ENCODE results near the gene MTUS2. TPM values are rescaled to one million over a fixed set of nuclear protein-coding genes. Genes with fewer than 3 reads are reported as not detected.

Gene MTUS2
- total and polyA plus RNA-seq, 2 of the 8 experiments (the other 6 are each of a cell fraction or from before 2014, with no cell fraction given): 0.18 to 0.80 TPM

- no peaks in the 10 kb centered on the region for H3K23me2 ChIP-seq (ENCODE audit: low read depth, low read length)
- H3K4me2 ChIP-seq (ENCODE audit: insufficient read depth in 1 of 2, low read depth in 2 of 2, low read length in 2 of 2): no peak overlapping the region
- H3K9me3 ChIP-seq (ENCODE audit: insufficient read depth in 2 of 2, low read depth in 1 of 2, low read length in 1 of 2): no peaks in the 10 kb centered on the region
- H3K56ac ChIP-seq (replicated peaks; ENCODE audit: insufficient read length, low read depth, low read length): no peak overlapping the region
- H4K8ac ChIP-seq (ENCODE audit: extremely low read depth, insufficient read depth, low read length): no peak overlapping the region
- no peak overlapping the region for H2BK15ac ChIP-seq (ENCODE audit: low read length)
- H2AFZ ChIP-seq (ENCODE audit: low read length): no peak overlapping the region
- H3K4me1 ChIP-seq (replicated peaks in 1 of 4; ENCODE audit: control insufficient read depth in 3 of 4, insufficient read depth in 4 of 4, low read length in 3 of 4): peaks cover 2 to 8% (median 4%) of the 10 kb centered on the region in 4 experiments; a peak in 6 of 7 replicates
- ChIA-PET POLR2A (ENCODE audit: partially characterized antibody) (interaction anchor here (0.6 kb wide), 1 partner anchor 1041 kb away, joined by 3 read pairs; the partner anchor contains the start of gene FLT1), CTCF (ENCODE audit: partially characterized antibody) (interaction anchor here (0.6 kb wide), 1 partner anchor 1409 kb away, joined by 3 read pairs; no protein-coding TSS in a partner anchor)
- FAIRE-seq (no peak), DNase-seq (ENCODE audit: low read depth in 1 of 2, low spot score in 2 of 2) (no peak)
- no peak overlapping the region for H2BK120ac ChIP-seq (replicated peaks; ENCODE audit: low read depth, low read length)
- peaks cover 9 to 52% (median 18%) of the 10 kb centered on the region in 4 experiments for H3K36me3 ChIP-seq (ENCODE audit: control insufficient read depth in 2 of 4, insufficient read depth in 4 of 4, low read length in 3 of 4)
- no peak overlapping the region for H2BK20ac ChIP-seq (ENCODE audit: low read length)
- peaks cover 16% of the 10 kb centered on the region for H3K79me1 ChIP-seq (ENCODE audit: low read depth, low read length)
- 89% methylated on average over 24 of the region's 24 CpGs; no CpG with 5 or more reads in 1 of the 2 experiments for WGBS, 2 experiments (ENCODE audit: extremely low coverage in 1 of 2, insufficient coverage in 1 of 2, insufficient read length in 1 of 2, insufficient replicate concordance in 2 of 2, low coverage in 1 of 2, low lambda C conversion rate in 2 of 2, missing lambda C conversion rate in 1 of 2)
- H3K9ac ChIP-seq (replicated peaks in 1 of 4; ENCODE audit: extremely low read depth in 1 of 4, low read depth in 3 of 4, low read length in 3 of 4): no peak overlapping the region
- H3K27me3 ChIP-seq (replicated peaks in 1 of 4; ENCODE audit: control insufficient read depth in 3 of 4, extremely low read depth in 1 of 4, insufficient read depth in 3 of 4, low read length in 3 of 4): no peaks in the 10 kb centered on the region
- H2BK12ac ChIP-seq (ENCODE audit: low read depth, low read length): no peak overlapping the region
- H3K23ac ChIP-seq (ENCODE audit: insufficient read length): no peak overlapping the region
- no peak overlapping the region for H3K4me3 ChIP-seq (ENCODE audit: extremely low read depth in 1 of 4, insufficient read depth in 2 of 4, low read depth in 3 of 4, low read length in 4 of 4)
- no peak overlapping the region for H4K5ac ChIP-seq (ENCODE audit: insufficient read length, low read depth, low read length)
- no peak overlapping the region for H4K91ac ChIP-seq (replicated peaks; ENCODE audit: insufficient read length, low read length)
- H3K14ac ChIP-seq (ENCODE audit: insufficient read length): no peak overlapping the region
- no peak overlapping the region for H3K27ac ChIP-seq (ENCODE audit: low read depth, low read length)
- H3K79me2 ChIP-seq (ENCODE audit: control insufficient read depth in 1 of 2, insufficient read depth in 2 of 2, low read length in 2 of 2): peaks cover 0 to 51% of the 10 kb centered on the region in 2 experiments; a peak in 2 of 4 replicates
- peaks cover 15 to 17% of the 10 kb centered on the region in 2 experiments for H4K20me1 ChIP-seq (replicated peaks in 1 of 2; ENCODE audit: control insufficient read depth in 1 of 2, insufficient read depth in 2 of 2, low read length in 2 of 2)
- H3K4ac ChIP-seq (replicated peaks; ENCODE audit: insufficient read length, low read depth, low read length): no peak overlapping the region
- H3K18ac ChIP-seq (ENCODE audit: extremely low read depth, low read length): no peak overlapping the region
- no peak overlapping the region for H2BK5ac ChIP-seq (ENCODE audit: low read depth, low read length)
- no peak overlapping the region for H2AK5ac ChIP-seq (ENCODE audit: low read depth, low read length)
- TF ChIP-seq SIX5 (IDR thresholded peaks at IDR 0.05; ENCODE audit: low read depth, low read length) (no peak), ASH2L (IDR thresholded peaks at IDR 0.05; ENCODE audit: low read length) (no peak), CHD1 (IDR thresholded peaks at IDR 0.05; ENCODE audit: low read depth, low read length) (no peak), SP2 (IDR thresholded peaks at IDR 0.05; ENCODE audit: low read length) (no peak), GABPA (IDR thresholded peaks at IDR 0.05; ENCODE audit: borderline replicate concordance, insufficient read depth, low read length) (no peak), KDM4A (IDR thresholded peaks at IDR 0.05; ENCODE audit: low read depth, low read length, severe bottlenecking) (no peak), RXRA (IDR thresholded peaks at IDR 0.05; ENCODE audit: insufficient read depth, low read depth, low read length) (no peak), BCL11A (IDR thresholded peaks at IDR 0.05; ENCODE audit: low read depth in 2 of 2, low read length in 2 of 2) (no peak), RFX5 (IDR thresholded peaks at IDR 0.05; ENCODE audit: borderline replicate concordance, low read depth, low read length) (no peak), RNF2 (IDR thresholded peaks at IDR 0.05; ENCODE audit: borderline replicate concordance, low read depth, low read length, missing control alignments, poor library complexity, severe bottlenecking) (no peak), TCF12 (IDR thresholded peaks at IDR 0.05; ENCODE audit: low read depth, low read length) (no peak), SIRT6 (IDR thresholded peaks at IDR 0.05; ENCODE audit: low read length) (no peak)
Observed at GRCh38 chr13:29535663-29536655, 715.8 kb downstream of the MTUS2 start.
